Activated T-helper 1 cell treated with anti-CD3 and anti-CD28 coated beads, Interleukin-12 subunit alpha, Interleukin-12 subunit beta, Interleukin-2, Interleukin-4 antibody, amounts not matched to agents 30 ng/mL and 10 ng/mL and 1 ng/mL, durations not matched to agents 14 hours and 24 hours and 36 hours (primary cell): ENCODE results near the gene RPH3AL. TPM values are rescaled to one million over a fixed set of nuclear protein-coding genes. Genes with fewer than 3 reads are reported as not detected.

Experiments
- DNase-seq: peaks from one replicate; pipeline ENCODE4 v3.0.0; 2021; ENCODE audit warnings: low spot score
- H3K27ac Mint-ChIP-seq: one replicate; pipeline ENCODE4 v1.8.0; 2021; ENCODE audit warnings: mild to moderate bottlenecking, mixed read lengths
- H3K27me3 Mint-ChIP-seq: one replicate; pipeline ENCODE4 v1.8.0; 2022; ENCODE audit warnings: mild to moderate bottlenecking, moderate library complexity, mixed read lengths; ENCODE audit not compliant: insufficient read depth
- H3K36me3 Mint-ChIP-seq: one replicate; pipeline ENCODE4 v1.8.0; 2021; ENCODE audit warnings: low read depth, mixed read lengths
- H3K4me1 Mint-ChIP-seq: one replicate; pipeline ENCODE4 v1.8.0; 2021; ENCODE audit warnings: low read depth, mixed read lengths
- H3K4me3 Mint-ChIP-seq: one replicate; pipeline ENCODE4 v1.8.0; 2021; ENCODE audit warnings: mild to moderate bottlenecking, moderate library complexity, mixed read lengths
- H3K9me3 Mint-ChIP-seq: one replicate; pipeline ENCODE4 v1.8.0; 2021; ENCODE audit warnings: mixed read lengths
- intact Hi-C: fragments of 100-400 bp; cut with micrococcal nuclease; formaldehyde crosslinking; loops from one replicate; pipeline ENCODE4 v1.15.1; 2024
- total RNA-seq: library from RNA; stranded (reverse); gene quantifications from 2 replicates; pipeline ENCODE4 v1.2.3, GENCODE V29; 2022

Gene RPH3AL
- total RNA-seq, 1 donor from 2014 or later = 2.3 TPM

- intact Hi-C loops = no loop called here
- H3K27me3 Mint-ChIP-seq = no peaks in the 10 kb centered on the region
- H3K4me1 Mint-ChIP-seq = no peaks in the 10 kb centered on the region
- no peak overlapping the region for H3K4me3 Mint-ChIP-seq
- DNase-seq = no peak
- H3K36me3 Mint-ChIP-seq = no peaks in the 10 kb centered on the region
- H3K27ac Mint-ChIP-seq = no peak overlapping the region
- H3K9me3 Mint-ChIP-seq = no peaks in the 10 kb centered on the region
These were observed 66.7 kb downstream of the RPH3AL start for GRCh38 chr17:285751-286422.

DNA sequence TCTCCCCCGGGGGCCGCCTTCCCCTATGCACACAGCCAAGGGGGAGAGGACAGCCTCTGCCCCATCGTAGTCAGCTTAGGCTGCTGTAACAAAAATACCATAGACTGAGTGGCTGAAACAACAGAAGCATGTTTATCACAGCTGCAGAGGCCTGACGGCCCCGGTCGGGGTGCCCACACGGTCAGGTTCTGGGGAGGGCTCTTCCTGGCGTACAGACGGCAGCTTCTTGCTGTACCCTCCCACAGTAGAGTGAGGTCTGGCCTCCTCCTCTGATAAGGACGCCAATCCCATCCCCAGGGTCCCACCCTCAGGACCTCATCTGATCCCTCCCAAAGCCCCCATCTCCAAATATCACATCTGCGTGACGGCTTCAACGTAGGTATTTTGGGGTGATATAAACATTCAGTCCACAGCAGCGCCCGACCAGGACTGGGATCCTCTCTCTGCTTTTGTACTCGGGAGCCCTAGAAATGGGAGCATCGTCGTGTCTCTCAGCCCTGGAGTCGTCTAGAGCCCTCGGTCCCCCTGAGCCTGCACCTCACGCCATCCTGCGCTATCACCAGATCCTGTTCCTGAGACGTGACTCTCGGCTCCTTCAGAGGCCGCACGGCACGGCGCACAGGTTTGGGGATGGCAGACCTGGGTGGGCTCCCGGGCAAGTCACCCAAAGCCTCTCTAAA, 67.8 kb downstream of the RPH3AL start:
- Mint-ChIP-seq H3K4me1 (no peaks in the 10 kb centered on the region), H3K27me3 (peaks cover 2% of the 10 kb centered on the region), H3K4me3 (no peak overlapping the region), H3K9me3 (no peaks in the 10 kb centered on the region), H3K27ac (no peak overlapping the region), H3K36me3 (no peaks in the 10 kb centered on the region)
- intact Hi-C loops = no loop called here
- DNase-seq = no peak

DNA sequence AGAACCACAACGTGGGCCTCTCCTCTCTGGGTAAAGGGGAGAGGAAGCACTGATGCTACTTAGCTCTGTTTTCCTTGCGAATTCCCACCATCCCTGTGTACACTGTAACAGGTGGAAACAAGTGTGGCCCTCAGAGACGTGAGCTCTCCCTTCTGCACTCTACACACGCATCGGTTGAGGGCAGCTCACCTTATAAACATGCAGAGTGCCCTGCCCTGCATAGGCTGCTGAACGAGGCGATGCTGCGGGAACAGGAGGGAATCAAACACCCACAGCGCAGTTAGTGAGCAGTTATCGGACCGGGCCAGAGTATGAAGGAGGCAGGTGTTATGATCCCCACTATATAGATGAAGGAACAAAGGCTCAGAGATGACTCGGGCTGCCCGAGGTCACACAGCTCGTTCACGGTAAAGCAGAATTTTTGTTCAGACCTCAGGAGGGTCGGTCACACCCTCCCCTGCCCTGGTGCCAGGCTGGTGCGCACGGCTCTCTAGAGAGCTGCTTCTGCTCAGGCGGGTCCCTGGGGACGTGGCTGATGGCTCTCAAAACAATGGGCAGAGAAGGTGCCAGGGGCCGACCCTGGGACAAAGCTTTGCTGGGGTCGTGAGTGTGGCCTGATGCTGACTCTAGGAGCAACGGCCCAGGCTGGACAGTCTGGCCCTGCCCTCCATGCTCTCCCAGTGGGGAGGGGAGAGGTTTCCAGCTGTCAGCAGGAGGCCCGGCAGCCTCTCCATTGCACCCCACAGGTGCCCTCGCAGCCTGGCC, 68.5 kb downstream of the RPH3AL start:
- no peak for DNase-seq
- Mint-ChIP-seq H3K27ac (no peak overlapping the region), H3K9me3 (no peaks in the 10 kb centered on the region), H3K4me3 (no peak overlapping the region), H3K4me1 (no peaks in the 10 kb centered on the region), H3K36me3 (no peaks in the 10 kb centered on the region), H3K27me3 (peaks cover 2% of the 10 kb centered on the region)
- intact Hi-C loops = no loop called here

DNA sequence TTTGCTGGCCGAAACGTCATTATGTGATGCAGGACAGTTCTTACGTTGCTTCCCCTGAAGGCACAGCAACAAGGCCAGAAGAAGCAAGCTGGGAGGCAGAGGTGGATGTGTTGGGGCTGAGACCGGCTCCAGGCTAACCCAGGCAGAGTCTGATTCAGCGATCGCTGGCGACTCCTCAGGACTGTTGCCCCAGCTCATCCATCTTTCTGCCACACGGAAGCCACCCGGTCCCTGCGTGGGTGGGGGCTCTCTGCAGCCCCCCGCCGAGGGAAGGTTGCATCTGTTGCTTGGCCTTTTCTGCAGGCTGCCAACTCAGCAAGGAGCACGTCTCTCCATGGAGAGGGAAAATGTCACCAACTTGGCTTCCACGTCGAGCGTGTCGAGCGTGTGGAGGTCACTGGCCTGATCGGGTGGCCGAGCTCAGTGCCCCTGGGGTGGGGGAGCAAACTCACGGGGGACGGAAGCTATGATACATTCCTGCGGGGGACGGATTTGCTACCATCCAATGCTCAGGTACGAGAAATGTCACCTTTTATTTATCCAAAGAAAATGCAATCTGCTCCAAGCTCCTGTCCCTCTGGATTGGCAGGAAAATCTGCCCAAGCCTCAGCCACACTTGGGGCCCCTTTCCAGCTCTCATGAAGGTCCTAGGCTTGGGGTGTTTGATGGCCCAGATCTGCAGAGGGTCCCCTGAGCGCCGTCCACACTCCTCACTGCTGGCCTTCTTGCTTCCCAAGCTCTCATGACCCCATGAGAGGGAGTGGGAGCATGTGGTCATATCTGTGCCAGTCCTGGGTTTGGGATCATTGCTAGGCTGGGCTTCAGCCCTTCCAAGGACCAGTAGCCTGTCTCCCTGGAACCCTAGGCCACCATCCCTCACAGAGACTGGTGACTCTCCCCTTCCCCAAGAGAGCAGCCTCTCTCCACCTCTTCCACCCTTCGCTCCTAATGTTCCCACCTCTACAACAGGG, 69.4 kb downstream of the RPH3AL start:
- DNase-seq = no peak
- Mint-ChIP-seq H3K4me1 (no peaks in the 10 kb centered on the region), H3K36me3 (no peaks in the 10 kb centered on the region), H3K4me3 (no peak overlapping the region), H3K27ac (no peak overlapping the region), H3K9me3 (no peaks in the 10 kb centered on the region), H3K27me3 (peaks cover 2% of the 10 kb centered on the region)
- intact Hi-C loops = no loop called here

DNA sequence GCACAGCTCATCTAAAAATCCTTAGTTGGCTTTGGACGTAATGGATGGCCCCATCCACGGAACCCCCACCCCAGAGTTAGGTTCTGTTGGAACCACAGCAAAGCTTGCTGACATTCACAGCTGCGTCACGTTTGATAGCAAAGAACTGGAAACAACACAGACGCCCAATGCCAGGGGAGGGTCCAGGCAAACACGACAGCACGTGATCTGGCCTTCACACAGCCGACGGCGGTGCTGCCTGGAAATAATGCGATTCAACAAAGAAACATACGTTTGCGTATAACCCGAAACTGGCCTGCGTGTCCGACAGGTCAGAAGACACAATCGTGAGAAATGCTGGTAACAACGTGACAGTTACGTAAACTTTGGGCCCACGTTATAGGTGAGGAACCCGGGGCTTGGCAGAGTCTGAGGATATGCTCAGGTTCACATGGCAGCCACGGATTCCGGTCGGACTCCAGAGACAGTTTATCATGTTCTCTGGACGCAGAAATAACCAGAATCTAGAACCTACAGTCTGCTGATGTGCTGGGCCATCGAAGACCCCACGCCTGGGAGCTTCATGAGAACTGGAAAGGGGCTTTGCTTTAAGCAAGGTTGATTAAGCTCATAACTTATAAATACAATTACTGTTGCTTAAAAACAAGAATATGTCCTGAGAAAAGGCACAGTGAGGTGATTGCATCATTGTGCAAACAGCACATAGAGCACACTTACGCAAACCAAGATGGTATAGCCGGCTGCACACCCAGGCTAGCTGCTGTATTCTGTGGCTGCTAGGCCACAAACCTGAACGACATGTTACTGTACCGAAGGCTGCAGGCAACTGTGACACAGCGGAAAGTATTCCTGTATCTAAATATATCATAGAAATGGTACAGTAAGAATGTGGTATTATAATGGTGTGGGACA, 70.4 kb downstream of the RPH3AL start:
- no peak overlapping the region for H3K4me3 Mint-ChIP-seq
- no peaks in the 10 kb centered on the region for H3K4me1 Mint-ChIP-seq
- no peaks in the 10 kb centered on the region for H3K9me3 Mint-ChIP-seq
- H3K27me3 Mint-ChIP-seq = peaks cover 2% of the 10 kb centered on the region
- H3K36me3 Mint-ChIP-seq = no peaks in the 10 kb centered on the region
- H3K27ac Mint-ChIP-seq = no peak overlapping the region
- intact Hi-C loops = no loop called here
- DNase-seq = no peak

DNA sequence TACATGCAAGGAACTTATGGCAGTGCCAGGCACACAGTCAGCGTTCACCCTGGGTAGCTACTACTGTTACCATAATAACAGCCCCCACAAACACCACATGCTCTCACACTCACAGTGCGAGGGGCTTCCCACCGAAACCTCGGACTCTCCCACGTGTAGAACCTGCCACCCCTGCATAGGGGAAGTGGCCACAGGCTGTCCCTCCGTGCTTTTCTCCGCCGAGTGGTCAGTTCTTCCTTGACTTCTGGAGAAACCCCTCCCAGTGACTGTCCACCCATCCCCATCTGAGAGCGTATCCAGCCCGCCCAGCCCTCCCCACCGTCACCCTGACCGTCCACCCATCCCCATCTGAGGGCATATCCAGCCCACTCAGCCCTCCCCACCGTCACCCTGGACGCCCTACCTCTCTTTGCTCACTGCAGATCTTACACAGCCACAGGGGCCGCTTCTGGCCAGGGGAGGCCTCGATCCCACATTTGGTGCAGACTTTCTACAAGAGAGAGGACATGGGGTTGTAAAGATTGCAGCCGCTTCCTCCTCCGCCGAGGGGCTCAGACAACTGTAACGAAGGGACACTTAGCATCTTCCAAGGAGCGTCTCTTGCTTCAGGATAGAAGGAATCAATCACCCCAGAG, 71.1 kb downstream of the RPH3AL start:
- no peak overlapping the region for H3K4me3 Mint-ChIP-seq
- no peak for DNase-seq
- no peaks in the 10 kb centered on the region for H3K9me3 Mint-ChIP-seq
- intact Hi-C loops = no loop called here
- peaks cover 2% of the 10 kb centered on the region for H3K27me3 Mint-ChIP-seq
- no peaks in the 10 kb centered on the region for H3K36me3 Mint-ChIP-seq
- no peaks in the 10 kb centered on the region for H3K4me1 Mint-ChIP-seq
- no peak overlapping the region for H3K27ac Mint-ChIP-seq

DNA sequence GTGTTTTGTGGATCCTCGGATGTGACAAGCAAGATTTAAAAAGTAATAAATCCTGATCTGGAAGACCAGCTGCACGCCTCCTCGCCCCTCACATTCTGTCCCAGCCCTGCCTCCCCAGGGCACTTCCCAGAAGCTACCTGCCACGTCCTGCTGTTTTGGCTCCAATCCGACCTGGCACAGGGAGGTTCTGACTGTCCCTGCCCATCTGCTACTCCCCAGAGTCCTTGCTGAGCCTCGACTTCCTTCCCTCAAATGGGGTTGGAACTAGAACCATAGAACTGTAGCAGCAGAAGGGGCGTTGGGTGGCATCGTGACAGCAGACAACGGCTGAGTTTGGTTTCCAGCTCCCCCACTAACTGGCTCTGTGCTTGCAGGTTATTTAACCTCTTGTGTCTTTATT, 71.7 kb downstream of the RPH3AL start:
- peaks cover 2% of the 10 kb centered on the region for H3K27me3 Mint-ChIP-seq
- DNase-seq = no peak
- H3K27ac Mint-ChIP-seq = no peak overlapping the region
- H3K36me3 Mint-ChIP-seq = no peaks in the 10 kb centered on the region
- intact Hi-C loops = no loop called here
- no peak overlapping the region for H3K4me3 Mint-ChIP-seq
- H3K9me3 Mint-ChIP-seq = no peaks in the 10 kb centered on the region
- no peaks in the 10 kb centered on the region for H3K4me1 Mint-ChIP-seq

- no peak for DNase-seq
- Mint-ChIP-seq H3K4me3 (no peak overlapping the region), H3K36me3 (no peaks in the 10 kb centered on the region), H3K27ac (no peak overlapping the region), H3K4me1 (no peaks in the 10 kb centered on the region), H3K27me3 (peaks cover 2% of the 10 kb centered on the region), H3K9me3 (no peaks in the 10 kb centered on the region)
- intact Hi-C loops = no loop called here
These were observed 72.4 kb downstream of the RPH3AL start for GRCh38 chr17:280216-280615.

- no peak overlapping the region for H3K27ac Mint-ChIP-seq
- H3K27me3 Mint-ChIP-seq = peaks cover 2% of the 10 kb centered on the region
- no peak overlapping the region for H3K4me3 Mint-ChIP-seq
These were observed 72.8 kb downstream of the RPH3AL start for GRCh38 chr17:279776-280175.

DNA sequence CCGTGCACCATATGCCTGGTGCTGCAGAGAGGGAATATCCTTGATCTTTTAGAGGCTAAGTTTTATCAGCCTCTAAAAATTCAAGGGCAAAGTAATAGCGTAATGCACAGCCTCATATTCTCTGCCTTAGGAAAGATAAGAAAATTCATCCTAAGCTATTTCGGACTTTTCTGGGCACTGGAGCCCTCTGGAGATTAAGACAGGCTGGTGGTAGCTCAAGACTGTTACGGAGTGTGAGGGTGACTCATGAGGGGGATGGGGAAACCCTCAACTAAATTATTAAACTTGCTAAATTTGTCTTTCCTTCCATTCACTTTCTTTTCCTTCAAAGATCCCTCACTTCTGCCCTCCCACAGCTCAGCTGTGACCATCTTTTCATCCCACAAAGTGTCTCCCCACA, 73.3 kb downstream of the RPH3AL start:
- DNase-seq = no peak
- no peaks in the 10 kb centered on the region for H3K9me3 Mint-ChIP-seq
- no peak overlapping the region for H3K4me3 Mint-ChIP-seq
- H3K4me1 Mint-ChIP-seq = no peaks in the 10 kb centered on the region
- no peaks in the 10 kb centered on the region for H3K36me3 Mint-ChIP-seq
- intact Hi-C loops = no loop called here
- H3K27ac Mint-ChIP-seq = no peak overlapping the region
- peaks cover 2% of the 10 kb centered on the region for H3K27me3 Mint-ChIP-seq

More at GRCh38 chr17:279776-280175, 72.8 kb downstream of the RPH3AL start:
- DNase-seq = no peak
- no peaks in the 10 kb centered on the region for H3K4me1 Mint-ChIP-seq
- H3K9me3 Mint-ChIP-seq = no peaks in the 10 kb centered on the region
- intact Hi-C loops = no loop called here
- no peaks in the 10 kb centered on the region for H3K36me3 Mint-ChIP-seq

GRCh38 chr17:278676-279059, 73.9 kb downstream of the RPH3AL start:
- Mint-ChIP-seq H3K36me3 (no peaks in the 10 kb centered on the region), H3K27me3 (peaks cover 2% of the 10 kb centered on the region), H3K4me3 (no peak overlapping the region), H3K4me1 (no peaks in the 10 kb centered on the region), H3K9me3 (no peaks in the 10 kb centered on the region), H3K27ac (no peak overlapping the region)
- DNase-seq = no peak
- intact Hi-C loops = no loop called here
